ENCODE measurements around the gene KRT9. TPM values are rescaled to one million over a fixed set of nuclear protein-coding genes. Genes with fewer than 3 reads are reported as not detected.

The KRT9 gene
- total and polyA plus RNA-seq, 7 experiments from 2014 or later, result not detected

DNA sequence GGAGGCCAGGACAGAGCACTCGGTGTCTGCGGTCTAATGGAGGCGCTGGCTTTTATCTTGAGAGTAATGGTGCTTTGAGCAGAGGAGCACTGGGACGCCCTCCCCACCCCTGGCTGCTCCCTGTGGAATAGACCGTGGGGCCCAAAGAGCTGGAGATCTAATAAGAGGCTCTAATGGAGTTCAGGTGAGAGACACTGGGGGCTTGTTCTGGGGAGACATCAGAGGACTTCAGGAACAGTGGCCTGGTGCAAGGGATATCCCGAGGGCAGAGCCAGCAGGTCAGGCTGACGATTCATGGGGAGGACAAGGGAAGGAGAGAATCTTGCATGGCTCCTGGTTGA lies 34.3 kb downstream of the KRT9 start:
- no peaks in the 10 kb centered on the region for H3K9me3 ChIP-seq (ENCODE audit: control insufficient read depth in 2 of 3, low read length in 3 of 3)
- no peak overlapping the region for H3K27ac ChIP-seq (ENCODE audit: low read depth, low read length)
- no peaks in the 10 kb centered on the region for H3K4me1 Mint-ChIP-seq
- no peaks in the 10 kb centered on the region for H3K27me3 ChIP-seq (ENCODE audit: control insufficient read depth in 2 of 2, insufficient read depth in 2 of 2, low read length in 2 of 2)
- no peak overlapping the region for H3K4me3 Mint-ChIP-seq
- H3K36me3 Mint-ChIP-seq, result no peaks in the 10 kb centered on the region
- ATAC-seq (no peak), DNase-seq (no peak)
- CTCF ChIA-PET, result interaction anchor here (0.6 to 4.2 kb wide), 2 partner anchors 11 to 111 kb away, joined by 3 to 14 read pairs; no protein-coding TSS in a partner anchor
- POLR2A ChIA-PET, result no interaction called here
- H3K4me3 ChIP-seq (ENCODE audit: low read length), result no peak overlapping the region
- peaks cover 0 to 23% (median 10%) of the 10 kb centered on the region in 5 donors for H3K27me3 Mint-ChIP-seq
- intact Hi-C loops (cut with micrococcal nuclease), result no loop called here
- H3K36me3 ChIP-seq (ENCODE audit: control insufficient read depth in 2 of 3, insufficient read depth in 3 of 3, low read length in 3 of 3), result no peaks in the 10 kb centered on the region
- no peaks in the 10 kb centered on the region for H3K9me3 Mint-ChIP-seq
- H3K4me1 ChIP-seq (ENCODE audit: control insufficient read depth in 2 of 2, insufficient read depth in 2 of 2, low read length in 2 of 2), result no peaks in the 10 kb centered on the region
- no peak overlapping the region for H3K27ac Mint-ChIP-seq

DNA sequence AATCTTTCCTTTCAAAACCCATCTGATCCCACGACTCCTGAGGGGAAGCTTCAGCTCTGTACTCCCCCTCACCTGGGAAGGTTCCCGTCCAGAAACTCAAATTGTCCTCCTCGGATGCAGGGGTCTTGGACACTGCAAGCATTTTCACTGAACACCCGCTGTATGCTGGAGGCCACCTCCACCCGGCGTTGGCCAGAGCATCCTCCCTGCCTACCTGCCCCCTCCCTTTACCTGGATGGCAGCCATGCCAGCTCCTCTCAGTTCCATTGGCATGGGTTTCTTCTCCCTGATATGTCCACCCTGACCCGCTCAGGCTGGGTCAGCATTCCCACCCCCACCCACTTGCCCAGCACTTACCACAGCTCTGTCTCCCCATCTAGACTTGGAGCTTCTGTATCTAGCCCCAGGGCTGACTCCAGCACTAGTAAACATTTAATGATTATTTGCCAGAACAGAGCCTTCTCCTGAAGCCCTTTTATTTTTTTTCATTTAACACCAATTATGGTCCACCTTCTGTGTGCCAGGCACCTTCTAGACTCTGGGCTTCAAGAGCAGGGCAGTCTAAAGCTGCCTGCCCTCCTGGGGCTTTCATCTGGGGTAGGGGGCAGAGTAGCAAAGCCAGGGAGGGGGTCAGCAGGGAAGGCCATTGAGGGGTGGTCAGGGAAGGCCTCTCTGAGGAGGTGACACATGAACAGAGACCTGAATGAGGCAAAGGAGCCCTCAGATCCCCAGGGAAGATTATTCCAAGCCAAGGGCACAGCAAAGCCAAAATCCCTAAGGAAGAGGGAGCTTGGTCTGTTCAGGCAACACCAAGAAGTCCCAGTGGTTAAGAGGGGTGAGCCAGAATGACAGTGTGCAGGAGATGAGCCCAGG lies 34.9 kb downstream of the KRT9 start:
- H3K9me3 ChIP-seq (ENCODE audit: control insufficient read depth in 2 of 3, low read length in 3 of 3), result no peaks in the 10 kb centered on the region
- Mint-ChIP-seq H3K27ac (peak overlapping the region in 1 of 9 donors; percentile 46), H3K4me1 (no peaks in the 10 kb centered on the region), H3K36me3 (no peaks in the 10 kb centered on the region), H3K4me3 (no peak overlapping the region), H3K9me3 (no peaks in the 10 kb centered on the region), H3K27me3 (peaks cover 0 to 23% (median 11%) of the 10 kb centered on the region in 5 donors)
- no peak overlapping the region for H3K27ac ChIP-seq (ENCODE audit: low read depth, low read length)
- no peaks in the 10 kb centered on the region for H3K27me3 ChIP-seq (ENCODE audit: control insufficient read depth in 2 of 2, insufficient read depth in 2 of 2, low read length in 2 of 2)
- POLR2A ChIA-PET, result interaction anchor here (0.6 kb wide), 1 partner anchor 1071 kb away, joined by 3 read pairs; no protein-coding TSS in a partner anchor
- intact Hi-C loops (cut with micrococcal nuclease), result no loop called here
- ATAC-seq (no peak), DNase-seq (peak in 1 of 9 donors; percentile 5)
- H3K4me3 ChIP-seq (ENCODE audit: low read length), result no peak overlapping the region
- no peaks in the 10 kb centered on the region for H3K36me3 ChIP-seq (ENCODE audit: control insufficient read depth in 2 of 3, insufficient read depth in 3 of 3, low read length in 3 of 3)
- CTCF ChIA-PET, result interaction anchor here (0.6 to 4.2 kb wide), 4 partner anchors 12 to 736 kb away, joined by 3 to 14 read pairs (median 4); no protein-coding TSS in a partner anchor
- no peaks in the 10 kb centered on the region for H3K4me1 ChIP-seq (ENCODE audit: control insufficient read depth in 2 of 2, insufficient read depth in 2 of 2, low read length in 2 of 2)

- Mint-ChIP-seq H3K27me3 (peaks cover 3 to 31% (median 17%) of the 10 kb centered on the region in 5 donors), H3K9me3 (no peaks in the 10 kb centered on the region), H3K4me1 (no peaks in the 10 kb centered on the region), H3K4me3 (no peak overlapping the region), H3K36me3 (no peaks in the 10 kb centered on the region), H3K27ac (no peak overlapping the region)
- H3K4me3 ChIP-seq (ENCODE audit: low read length), result no peak overlapping the region
- H3K4me1 ChIP-seq (ENCODE audit: control insufficient read depth in 2 of 2, insufficient read depth in 2 of 2, low read length in 2 of 2), result no peaks in the 10 kb centered on the region
- no peak for DNase-seq
- intact Hi-C loops (cut with micrococcal nuclease), result no loop called here
- no peaks in the 10 kb centered on the region for H3K27me3 ChIP-seq (ENCODE audit: control insufficient read depth in 2 of 2, insufficient read depth in 2 of 2, low read length in 2 of 2)
- H3K27ac ChIP-seq (ENCODE audit: low read depth, low read length), result no peak overlapping the region
- ChIA-PET POLR2A (no interaction called here), CTCF (interaction anchor here (0.6 to 1.5 kb wide), 2 partner anchors 13 to 266 kb away, joined by 3 to 5 read pairs; no protein-coding TSS in a partner anchor)
- no peak for ATAC-seq
- no peaks in the 10 kb centered on the region for H3K36me3 ChIP-seq (ENCODE audit: control insufficient read depth in 2 of 3, insufficient read depth in 3 of 3, low read length in 3 of 3)
- no peaks in the 10 kb centered on the region for H3K9me3 ChIP-seq (ENCODE audit: control insufficient read depth in 2 of 3, low read length in 3 of 3)
Observed at GRCh38 chr17:41535764-41536481, 35.9 kb downstream of the KRT9 start.

DNA sequence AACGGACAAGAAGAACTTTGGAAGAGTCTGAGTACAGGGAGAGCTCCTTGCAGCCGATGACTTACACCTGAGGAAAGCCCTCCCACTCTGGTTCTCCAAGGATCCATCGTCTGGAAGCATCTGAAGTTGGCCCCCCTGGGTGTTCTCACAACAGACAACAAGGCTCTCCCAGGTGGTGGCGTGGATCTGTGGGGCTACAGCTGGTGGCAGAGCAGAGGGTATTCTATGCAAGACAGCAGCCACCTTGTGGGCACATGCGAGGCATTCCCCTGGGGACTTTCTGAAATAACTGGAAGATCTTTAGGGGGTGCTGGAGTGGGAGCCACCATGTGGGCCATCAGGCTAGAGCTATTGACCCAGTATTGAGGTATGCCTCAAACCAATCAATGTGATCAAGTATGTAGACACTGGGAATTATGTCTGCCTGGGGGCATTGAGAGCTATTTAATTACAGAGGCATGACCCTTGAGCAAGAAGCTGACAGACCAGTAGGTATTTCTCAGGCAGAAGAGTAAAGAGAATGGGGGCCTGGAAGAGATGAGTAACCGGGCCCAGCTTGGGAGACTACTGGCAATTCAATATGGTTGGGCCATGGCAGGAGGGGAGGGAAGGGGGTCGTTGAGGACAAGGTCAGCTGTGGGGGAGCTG lies 36.8 kb downstream of the KRT9 start:
- POLR2A ChIA-PET, result interaction anchor here (0.5 to 0.9 kb wide), 2 partner anchors 193 to 715 kb away, joined by 3 read pairs; no protein-coding TSS in a partner anchor
- Histone ChIP-seq H3K27ac (ENCODE audit: low read depth, low read length) (no peak overlapping the region), H3K27me3 (ENCODE audit: control insufficient read depth in 2 of 2, insufficient read depth in 2 of 2, low read length in 2 of 2) (no peaks in the 10 kb centered on the region), H3K9me3 (ENCODE audit: control insufficient read depth in 2 of 3, low read length in 3 of 3) (no peaks in the 10 kb centered on the region), H3K4me3 (ENCODE audit: low read length) (no peak overlapping the region), H3K4me1 (ENCODE audit: control insufficient read depth in 2 of 2, insufficient read depth in 2 of 2, low read length in 2 of 2) (no peaks in the 10 kb centered on the region), H3K36me3 (ENCODE audit: control insufficient read depth in 2 of 3, insufficient read depth in 3 of 3, low read length in 3 of 3) (no peaks in the 10 kb centered on the region)
- Mint-ChIP-seq H3K4me1 (no peaks in the 10 kb centered on the region), H3K27me3 (peaks cover 7 to 36% (median 18%) of the 10 kb centered on the region in 5 donors), H3K4me3 (no peak overlapping the region), H3K27ac (no peak overlapping the region), H3K36me3 (no peaks in the 10 kb centered on the region), H3K9me3 (no peaks in the 10 kb centered on the region)
- CTCF ChIA-PET, result no interaction called here
- no peak for ATAC-seq
- intact Hi-C loops (cut with micrococcal nuclease), result no loop called here
- DNase-seq, result peak in 1 of 9 donors; percentile 4

DNA sequence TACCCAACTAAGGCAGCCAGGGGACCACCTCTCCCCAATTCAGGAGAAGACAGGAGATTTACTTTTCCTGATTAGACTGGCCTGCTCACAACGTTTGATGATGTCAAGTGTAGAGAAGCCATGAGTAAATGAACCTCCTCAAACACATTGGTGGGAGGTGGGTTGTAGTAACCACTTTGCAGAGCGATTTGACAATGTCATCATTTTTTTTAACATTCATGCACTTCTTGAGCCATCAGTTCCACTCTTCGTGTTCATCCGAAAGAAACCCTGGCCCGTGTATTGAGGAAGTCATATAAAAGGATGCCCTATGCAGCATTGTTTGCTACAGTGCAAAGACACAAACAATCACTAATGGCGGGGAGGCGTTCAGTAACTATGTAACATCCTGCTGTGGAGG lies 38.2 kb downstream of the KRT9 start:
- POLR2A ChIA-PET, result interaction anchor here (0.7 kb wide), 1 partner anchor 788 kb away, joined by 3 read pairs; no protein-coding TSS in a partner anchor
- Histone ChIP-seq H3K9me3 (ENCODE audit: control insufficient read depth in 2 of 3, low read length in 3 of 3) (no peaks in the 10 kb centered on the region), H3K36me3 (ENCODE audit: control insufficient read depth in 2 of 3, insufficient read depth in 3 of 3, low read length in 3 of 3) (no peaks in the 10 kb centered on the region), H3K27me3 (ENCODE audit: control insufficient read depth in 2 of 2, insufficient read depth in 2 of 2, low read length in 2 of 2) (peaks cover 3 to 8% of the 10 kb centered on the region in 2 donors), H3K4me3 (ENCODE audit: low read length) (no peak overlapping the region), H3K27ac (ENCODE audit: low read depth, low read length) (no peak overlapping the region), H3K4me1 (ENCODE audit: control insufficient read depth in 2 of 2, insufficient read depth in 2 of 2, low read length in 2 of 2) (no peaks in the 10 kb centered on the region)
- CTCF ChIA-PET, result no interaction called here
- DNase-seq (no peak), ATAC-seq (no peak)
- Mint-ChIP-seq H3K4me3 (no peak overlapping the region), H3K9me3 (no peaks in the 10 kb centered on the region), H3K4me1 (peaks cover 0 to 11% (median under 1%) of the 10 kb centered on the region in 7 donors), H3K36me3 (no peaks in the 10 kb centered on the region), H3K27me3 (peaks cover 21 to 50% (median 32%) of the 10 kb centered on the region in 5 donors), H3K27ac (no peak overlapping the region)
- intact Hi-C loops (cut with micrococcal nuclease), result no loop called here

- ChIA-PET POLR2A (no interaction called here), CTCF (interaction anchor here (1.5 kb wide), 1 partner anchor 16 kb away, joined by 7 read pairs; no protein-coding TSS in a partner anchor)
- no peak overlapping the region for H3K4me3 ChIP-seq (ENCODE audit: low read length)
- no peak overlapping the region for H3K27ac ChIP-seq (ENCODE audit: low read depth, low read length)
- H3K4me1 ChIP-seq (ENCODE audit: control insufficient read depth in 2 of 2, insufficient read depth in 2 of 2, low read length in 2 of 2), result peaks cover 0 to 4% of the 10 kb centered on the region in 2 donors
- H3K9me3 ChIP-seq (ENCODE audit: control insufficient read depth in 2 of 3, low read length in 3 of 3), result no peaks in the 10 kb centered on the region
- Mint-ChIP-seq H3K9me3 (no peaks in the 10 kb centered on the region), H3K27ac (no peak overlapping the region), H3K36me3 (no peaks in the 10 kb centered on the region), H3K27me3 (peaks cover 26 to 56% (median 37%) of the 10 kb centered on the region in 5 donors), H3K4me1 (peaks cover 0 to 17% (median 3%) of the 10 kb centered on the region in 7 donors), H3K4me3 (no peak overlapping the region)
- DNase-seq, result no peak
- intact Hi-C loops (cut with micrococcal nuclease), result no loop called here
- no peak for ATAC-seq
- H3K27me3 ChIP-seq (ENCODE audit: control insufficient read depth in 2 of 2, insufficient read depth in 2 of 2, low read length in 2 of 2), result peaks cover 3 to 9% of the 10 kb centered on the region in 2 donors
- no peaks in the 10 kb centered on the region for H3K36me3 ChIP-seq (ENCODE audit: control insufficient read depth in 2 of 3, insufficient read depth in 3 of 3, low read length in 3 of 3)
Observed at GRCh38 chr17:41532947-41533570, 38.8 kb downstream of the KRT9 start.
